MM.1S (cell line): ENCODE results near the gene SH3GLB1.

Source experiments
- EZH2 ChIP-seq: fragments of 300-600 bp; sonication (generic); optimal IDR thresholded peaks from 2 replicates; pipeline ENCODE3; 2017; ENCODE audit warnings: low read depth, mild to moderate bottlenecking, antibody characterized with exemption, low read length, mixed read lengths
- TF ChIP-seq, protein P1 (sequence below): fragments of 300-600 bp; sonication (generic); IDR thresholded peaks from 2 replicates; pipeline ENCODE4 v1.5.1; 2016; ENCODE audit warnings: antibody characterized with exemption, low read length, mixed read lengths

GRCh38 chr1:86666368-86666767 is 38.0 kb upstream of the SH3GLB1 start:
- TF ChIP-seq, protein P1, sequence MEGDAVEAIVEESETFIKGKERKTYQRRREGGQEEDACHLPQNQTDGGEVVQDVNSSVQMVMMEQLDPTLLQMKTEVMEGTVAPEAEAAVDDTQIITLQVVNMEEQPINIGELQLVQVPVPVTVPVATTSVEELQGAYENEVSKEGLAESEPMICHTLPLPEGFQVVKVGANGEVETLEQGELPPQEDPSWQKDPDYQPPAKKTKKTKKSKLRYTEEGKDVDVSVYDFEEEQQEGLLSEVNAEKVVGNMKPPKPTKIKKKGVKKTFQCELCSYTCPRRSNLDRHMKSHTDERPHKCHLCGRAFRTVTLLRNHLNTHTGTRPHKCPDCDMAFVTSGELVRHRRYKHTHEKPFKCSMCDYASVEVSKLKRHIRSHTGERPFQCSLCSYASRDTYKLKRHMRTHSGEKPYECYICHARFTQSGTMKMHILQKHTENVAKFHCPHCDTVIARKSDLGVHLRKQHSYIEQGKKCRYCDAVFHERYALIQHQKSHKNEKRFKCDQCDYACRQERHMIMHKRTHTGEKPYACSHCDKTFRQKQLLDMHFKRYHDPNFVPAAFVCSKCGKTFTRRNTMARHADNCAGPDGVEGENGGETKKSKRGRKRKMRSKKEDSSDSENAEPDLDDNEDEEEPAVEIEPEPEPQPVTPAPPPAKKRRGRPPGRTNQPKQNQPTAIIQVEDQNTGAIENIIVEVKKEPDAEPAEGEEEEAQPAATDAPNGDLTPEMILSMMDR = no peak
- TF ChIP-seq EZH2 = no peak
